Peyer's patch (tissue), 4 donors: ENCODE results near the gene TMEM89.

Source experiments
- CTCF ChIP-seq, 6 experiments: fragments of 450-650 bp in 4 of 6; fragments of 200-600 bp in 2 of 6; sonication (generic) in 1 of 6; IDR thresholded peaks; one replicate each; pipeline ENCODE4 v1.5.1; 2017 to 2019; ENCODE audit warnings: antibody characterized with exemption in 6 of 6, mild to moderate bottlenecking in 3 of 6, moderate library complexity in 1 of 6
- POLR2A ChIP-seq, 2 donors: fragments of 450-650 bp; IDR thresholded peaks; one replicate each; pipeline ENCODE4 v1.5.1; 2017; ENCODE audit warnings: antibody characterized with exemption in 2 of 2, mild to moderate bottlenecking in 2 of 2, moderate library complexity in 2 of 2

GRCh38 chr3:48585411-48585810 is 36.2 kb downstream of the TMEM89 start:
- TF ChIP-seq CTCF (IDR thresholded peaks at IDR 0.05) (no peak), POLR2A (IDR thresholded peaks at IDR 0.05) (no peak)
